Psoas muscle (tissue), 8 donors: ENCODE data around the gene OTUB2. TPM values are rescaled to one million over a fixed set of nuclear protein-coding genes. Genes with fewer than 3 reads are reported as not detected.

ENCODE experiments used
- ATAC-seq, 4 donors: fragments of 200-7000 bp; cut with Tn5 transposase; one replicate each; pipeline ENCODE4 v1.9.1; 2020; ENCODE audit warnings: moderate library complexity in 3 of 4, mild to moderate bottlenecking in 2 of 4
- DNase-seq, 2 donors: peaks; one replicate each; pipeline ENCODE4 v3.0.0-alpha.2; 2020
- H3K27ac ChIP-seq: fragments of 200-600 bp; one replicate; pipeline ENCODE4 v1.8.0; 2022
- H3K27me3 ChIP-seq, 3 donors: fragments of 200-600 bp in 1 of 3; one replicate each; pipeline versions ENCODE4 v1.6.1 to v1.8.0; 2013 to 2022; ENCODE audit warnings: low read length in 2 of 3, mild to moderate bottlenecking in 2 of 3, moderate library complexity in 1 of 3; ENCODE audit not compliant: insufficient read depth in 3 of 3
- H3K36me3 ChIP-seq, 2 donors: fragments of 200-600 bp in 1 of 2; one replicate each; pipeline versions ENCODE4 v1.6.1 to v1.8.0; 2013 to 2022; ENCODE audit warnings: low read depth in 1 of 2, mild to moderate bottlenecking in 1 of 2, moderate library complexity in 1 of 2; ENCODE audit not compliant: insufficient read depth in 1 of 2
- H3K4me1 ChIP-seq: fragments of 200-600 bp; one replicate; pipeline ENCODE4 v1.8.0; 2022
- H3K4me3 ChIP-seq: fragments of 200-600 bp; one replicate; pipeline ENCODE4 v1.8.0; 2022; ENCODE audit warnings: mild to moderate bottlenecking
- H3K9me3 ChIP-seq: fragments of 200-600 bp; one replicate; pipeline ENCODE4 v1.8.0; 2022
- CTCF ChIP-seq: fragments of 200-600 bp; IDR thresholded peaks from one replicate; pipeline ENCODE4 v1.8.0; 2022; ENCODE audit warnings: antibody characterized with exemption
- WGBS, 3 donors: extraction: QIAGEN DNeasy Blood & Tissue Kit; methylation state at CpG; one replicate each; pipeline versions ENCODE4 v1.1.6 to v1.1.7; 2013; 5-methylcytosine and 5-hydroxymethylcytosine counted together
- intact Hi-C, 2 donors: fragments of 100-400 bp; cut with DNase I; formaldehyde crosslinking; loops; one replicate each; pipeline versions ENCODE4 v1.11.0 to v1.14.2; 2022
- polyA plus RNA-seq, 3 donors: library from polyadenylated mRNA; stranded (reverse); fragments of 200-250 nt; gene quantifications; one replicate each; pipeline ENCODE4 v1.2.3, GENCODE V29; 2013
- total RNA-seq, 4 donors: library from RNA; stranded (reverse); fragmentation: NEBNext Ultra II Directional in 2 of 4; extraction: Animal tissue kit (Norgen Biotek cat#: 25700) in 2 of 4; gene quantifications; one replicate each; pipeline versions ENCODE4 v1.2.1 to v1.2.4, GENCODE V29; 2021 to 2023
- donor health status: healthy with polysubstance abuse.
- donor health status: DM: no; HTN: no; CAD: no; lungs with moderate emphysema.
- donor health status: Bipolar disorder and iron deficiency.
- donor health status: healthy.
- donor health status: DM: yes; HTN: yes; CAD: no.
- donor health status: DM: no; HTN: no; CAD: no.
- donor health status: DM: no; HTN: no; CAD: no.
- donor health status: DM: yes; HTN: yes; CAD: no.

The OTUB2 gene
- total and polyA plus RNA-seq, 7 donors = 0.04 to 0.96 (median 0.09) TPM

GRCh38 chr14:94038510-94038909, 12.4 kb downstream of the OTUB2 start:
- intact Hi-C loops = loop anchor here in 1 of 2 donors (5.0 kb wide), 1 partner anchor 139 kb away; no protein-coding TSS in a partner anchor

GRCh38 chr14:94038921-94039629, 12.9 kb downstream of the OTUB2 start:
- H3K4me3 ChIP-seq = no peak overlapping the region
- WGBS, 3 donors = 86 to 92% (median 91%) methylated on average over 11 of the region's 11 CpGs
- intact Hi-C loops = loop anchor here in 1 of 2 donors (5.0 kb wide), 1 partner anchor 138 kb away; no protein-coding TSS in a partner anchor

More at GRCh38 chr14:94038510-94038909, 12.4 kb downstream of the OTUB2 start:
- no peak for ATAC-seq
- H3K27me3 ChIP-seq = no peaks in the 10 kb centered on the region
- DNase-seq = no peak
- peaks cover 20% of the 10 kb centered on the region for H3K4me1 ChIP-seq
- WGBS, 3 donors = 84 to 88% (median 87%) methylated on average over 7 of the region's 7 CpGs
- no peaks in the 10 kb centered on the region for H3K36me3 ChIP-seq
- no peak overlapping the region for H3K4me3 ChIP-seq
- no peak for TF ChIP-seq CTCF
- no peaks in the 10 kb centered on the region for H3K9me3 ChIP-seq
- H3K27ac ChIP-seq = no peak overlapping the region

GRCh38 chr14:94040247-94040646, 14.1 kb downstream of the OTUB2 start:
- TF ChIP-seq CTCF = no peak
- peaks cover 24% of the 10 kb centered on the region for H3K4me1 ChIP-seq
- H3K4me3 ChIP-seq = no peak overlapping the region
- peaks cover 0 to 12% of the 10 kb centered on the region in 2 donors for H3K36me3 ChIP-seq
- H3K27ac ChIP-seq = no peak overlapping the region
- no peak for ATAC-seq
- H3K27me3 ChIP-seq = no peaks in the 10 kb centered on the region
- H3K9me3 ChIP-seq = no peaks in the 10 kb centered on the region
- 85 to 88% (median 88%) methylated on average over 5 of the region's 5 CpGs for WGBS, 3 donors
- intact Hi-C loops = no loop called here
- DNase-seq = no peak

More at GRCh38 chr14:94038921-94039629, 12.9 kb downstream of the OTUB2 start:
- peaks cover 24% of the 10 kb centered on the region for H3K4me1 ChIP-seq
- TF ChIP-seq CTCF = no peak
- no peaks in the 10 kb centered on the region for H3K9me3 ChIP-seq
- ATAC-seq = no peak
- no peak for DNase-seq
- H3K27ac ChIP-seq = no peak overlapping the region
- H3K36me3 ChIP-seq = no peaks in the 10 kb centered on the region
- H3K27me3 ChIP-seq = no peaks in the 10 kb centered on the region

GRCh38 chr14:94040796-94041195, 14.7 kb downstream of the OTUB2 start:
- ATAC-seq (no peak), DNase-seq (no peak)
- Histone ChIP-seq H3K4me3 (no peak overlapping the region), H3K27me3 (no peaks in the 10 kb centered on the region), H3K27ac (no peak overlapping the region), H3K4me1 (peaks cover 24% of the 10 kb centered on the region), H3K36me3 (peaks cover 0 to 17% of the 10 kb centered on the region in 2 donors), H3K9me3 (no peaks in the 10 kb centered on the region)
- TF ChIP-seq CTCF = no peak
- WGBS, 3 donors = 86 to 93% (median 92%) methylated on average over 13 of the region's 13 CpGs
- intact Hi-C loops = no loop called here
